ENCODE measurements around the gene KCNT1.

The KCNT1 gene

DNA sequence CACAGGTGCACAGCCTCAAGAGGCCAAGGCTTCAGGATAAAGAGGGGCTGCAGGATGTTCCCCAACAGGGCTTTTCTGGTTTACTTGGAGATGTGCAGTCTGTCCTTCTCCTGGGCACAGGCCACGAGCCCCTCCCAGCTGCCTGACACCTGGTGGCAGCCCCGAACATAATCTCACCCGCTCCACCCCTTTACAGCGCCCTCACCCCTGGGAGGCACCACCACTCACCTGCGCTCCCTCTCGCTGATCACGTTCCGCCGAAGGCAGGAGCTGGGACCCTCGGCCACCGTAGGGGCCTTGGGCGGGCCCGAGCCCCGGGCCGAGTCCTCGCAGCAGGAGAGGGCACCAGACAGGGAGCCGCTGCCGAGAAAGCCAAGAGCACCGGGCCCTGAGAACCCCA lies 3.2 kb upstream of the KCNT1 start:
- no peak for DNase-seq (ENCODE audit: low spot score)
- TF ChIP-seq, protein P1, sequence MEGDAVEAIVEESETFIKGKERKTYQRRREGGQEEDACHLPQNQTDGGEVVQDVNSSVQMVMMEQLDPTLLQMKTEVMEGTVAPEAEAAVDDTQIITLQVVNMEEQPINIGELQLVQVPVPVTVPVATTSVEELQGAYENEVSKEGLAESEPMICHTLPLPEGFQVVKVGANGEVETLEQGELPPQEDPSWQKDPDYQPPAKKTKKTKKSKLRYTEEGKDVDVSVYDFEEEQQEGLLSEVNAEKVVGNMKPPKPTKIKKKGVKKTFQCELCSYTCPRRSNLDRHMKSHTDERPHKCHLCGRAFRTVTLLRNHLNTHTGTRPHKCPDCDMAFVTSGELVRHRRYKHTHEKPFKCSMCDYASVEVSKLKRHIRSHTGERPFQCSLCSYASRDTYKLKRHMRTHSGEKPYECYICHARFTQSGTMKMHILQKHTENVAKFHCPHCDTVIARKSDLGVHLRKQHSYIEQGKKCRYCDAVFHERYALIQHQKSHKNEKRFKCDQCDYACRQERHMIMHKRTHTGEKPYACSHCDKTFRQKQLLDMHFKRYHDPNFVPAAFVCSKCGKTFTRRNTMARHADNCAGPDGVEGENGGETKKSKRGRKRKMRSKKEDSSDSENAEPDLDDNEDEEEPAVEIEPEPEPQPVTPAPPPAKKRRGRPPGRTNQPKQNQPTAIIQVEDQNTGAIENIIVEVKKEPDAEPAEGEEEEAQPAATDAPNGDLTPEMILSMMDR (IDR thresholded peaks at IDR 0.05; ENCODE audit: extremely low read depth, missing control alignments), result no peak

DNA sequence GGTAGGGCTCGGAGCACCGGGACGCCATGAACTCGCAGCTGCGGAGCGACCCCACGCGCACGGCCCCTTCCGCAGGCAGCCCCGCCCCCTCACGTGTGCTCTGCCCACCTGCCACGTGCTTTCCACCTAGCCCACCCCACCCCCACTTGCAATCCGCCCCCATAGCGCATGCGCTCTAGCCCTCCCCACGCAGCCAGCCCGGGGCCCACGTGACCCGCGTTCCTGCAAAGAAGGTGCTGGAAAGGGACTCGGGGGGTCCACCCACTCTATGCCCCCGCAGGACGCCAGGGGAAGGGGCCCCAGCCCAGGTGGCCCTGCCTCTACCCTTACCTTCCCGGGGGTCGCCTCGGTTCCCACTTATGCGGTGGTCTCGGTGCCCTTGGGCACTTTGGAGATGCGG lies 2.5 kb upstream of the KCNT1 start, which contains the start of gene SOHLH1:
SOHLH1 (minus strand) TSS at position 42 of the 400 bp plus-strand sequence; CDS start at position 28, 14 bp downstream.
- TF ChIP-seq, protein P1 (IDR thresholded peaks at IDR 0.05; ENCODE audit: extremely low read depth, missing control alignments), result no peak
- DNase-seq (ENCODE audit: low spot score), result no peak

DNA sequence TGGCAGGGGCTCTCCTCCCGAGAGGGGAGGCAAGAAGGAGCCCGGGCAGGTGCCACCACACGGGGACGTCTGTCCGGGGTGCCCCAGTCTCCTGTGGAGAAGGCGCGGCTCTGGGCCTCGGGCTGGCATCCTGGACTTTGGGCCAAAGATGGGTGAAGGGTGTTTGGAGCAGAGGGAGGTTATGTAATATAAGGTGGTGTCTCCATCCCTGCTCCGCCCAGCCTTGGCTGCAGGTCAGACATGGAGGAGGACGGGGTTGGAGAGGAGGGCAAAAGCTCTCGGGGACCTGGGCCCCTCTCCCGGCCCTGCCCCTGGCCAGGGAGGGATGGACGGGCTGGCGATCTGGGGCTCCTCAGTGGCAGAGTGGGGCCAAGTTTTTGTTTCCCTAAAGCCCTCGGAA lies 1.5 kb upstream of the KCNT1 start:
- DNase-seq (ENCODE audit: low spot score), result no peak
- TF ChIP-seq, protein P1 (IDR thresholded peaks at IDR 0.05; ENCODE audit: extremely low read depth, missing control alignments), result no peak

DNA sequence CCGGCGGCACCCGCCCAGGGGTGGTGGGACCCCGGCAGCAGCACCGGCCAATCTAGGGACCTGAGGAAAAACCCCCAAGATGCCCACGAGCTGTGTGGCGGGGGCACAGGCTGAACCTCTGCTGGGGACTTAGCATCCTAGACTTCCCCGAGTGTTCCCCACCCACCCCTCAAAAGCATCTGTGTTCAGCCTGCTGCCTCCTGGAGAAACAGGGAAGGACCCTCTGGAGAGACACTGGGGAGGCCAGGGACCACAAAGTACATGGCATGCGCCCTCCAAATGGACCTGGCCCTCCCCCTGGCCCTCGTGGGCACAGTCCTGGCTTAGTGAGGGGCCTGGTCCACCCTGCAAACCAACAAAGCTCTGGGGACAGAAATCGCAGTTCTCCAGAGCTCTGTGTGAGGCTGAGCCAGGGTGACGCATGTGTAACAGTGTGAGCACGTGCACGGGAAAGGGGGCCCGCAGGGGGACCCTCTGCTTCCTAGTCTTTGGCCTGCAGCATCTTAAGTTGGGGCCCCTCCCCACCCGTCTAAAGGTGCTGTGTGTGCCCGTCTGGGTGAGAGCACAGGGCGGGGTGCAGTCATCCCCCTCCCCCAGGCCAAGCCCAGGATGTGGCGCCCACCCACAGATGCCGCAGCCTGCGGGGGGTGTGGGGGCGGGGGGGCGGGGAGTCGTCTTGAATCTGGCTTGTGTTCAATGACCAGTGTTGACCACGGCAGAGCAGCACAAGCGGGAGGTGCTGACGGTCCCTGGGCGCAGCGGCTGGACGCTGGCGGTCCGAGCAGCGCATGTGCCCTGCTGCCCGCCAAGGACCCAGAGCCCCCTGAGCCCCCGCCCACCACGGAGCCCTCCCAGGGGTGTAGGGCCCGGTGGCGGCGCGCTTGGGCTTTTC lies 672 bp upstream of the KCNT1 start:
- DNase-seq (ENCODE audit: low spot score), result peak; percentile 58
- TF ChIP-seq, protein P1 (IDR thresholded peaks at IDR 0.05; ENCODE audit: extremely low read depth, missing control alignments), result no peak

DNA sequence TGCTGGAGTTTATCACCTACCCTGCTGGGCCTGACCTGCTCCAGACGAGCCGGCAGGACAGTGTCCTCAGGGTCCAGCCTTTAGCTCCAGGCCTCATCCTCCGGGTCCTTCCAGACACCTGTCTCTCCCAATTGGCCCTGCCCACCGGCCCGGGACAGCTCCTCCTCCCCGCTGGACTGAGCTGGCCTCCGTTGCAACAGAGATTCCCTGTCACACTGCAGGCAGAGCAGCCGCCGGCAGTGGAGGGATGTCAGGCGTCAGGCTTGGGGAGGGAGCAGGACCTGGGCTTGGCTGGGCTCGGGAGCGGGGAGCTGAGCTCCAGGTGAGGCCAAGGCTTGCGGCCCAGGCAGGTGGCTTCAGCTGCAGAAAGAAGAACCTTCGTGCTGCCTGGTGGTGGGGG lies 1.7 kb downstream of the KCNT1 start:
- DNase-seq (ENCODE audit: low spot score), result no peak

DNA sequence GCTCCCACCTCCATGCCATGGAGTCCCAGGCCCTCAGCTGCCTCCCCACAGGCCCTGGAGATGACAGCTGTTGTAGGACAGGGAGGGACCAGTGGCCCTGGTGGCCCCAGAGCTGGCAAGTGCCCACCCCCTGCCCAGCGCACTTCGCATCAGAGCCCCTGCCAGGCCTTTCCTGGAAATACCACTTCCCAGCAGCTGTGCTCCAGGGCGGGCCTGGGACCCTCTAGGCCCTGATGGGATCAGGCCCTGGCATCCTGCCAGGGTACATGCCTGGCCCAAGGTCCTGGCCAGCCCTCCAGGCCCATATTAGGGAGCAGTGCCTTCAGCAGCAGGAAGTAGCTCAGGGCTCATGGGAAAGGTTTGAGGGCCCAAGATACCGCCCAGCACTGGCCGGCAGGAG lies 2.5 kb downstream of the KCNT1 start:
- no peak for DNase-seq (ENCODE audit: low spot score)
- TF ChIP-seq, protein P1 (IDR thresholded peaks at IDR 0.05; ENCODE audit: extremely low read depth, missing control alignments), result no peak

More for the DNA sequence above, 1.7 kb downstream of the KCNT1 start:
- TF ChIP-seq, protein P1 (IDR thresholded peaks at IDR 0.05; ENCODE audit: extremely low read depth, missing control alignments), result no peak

DNA sequence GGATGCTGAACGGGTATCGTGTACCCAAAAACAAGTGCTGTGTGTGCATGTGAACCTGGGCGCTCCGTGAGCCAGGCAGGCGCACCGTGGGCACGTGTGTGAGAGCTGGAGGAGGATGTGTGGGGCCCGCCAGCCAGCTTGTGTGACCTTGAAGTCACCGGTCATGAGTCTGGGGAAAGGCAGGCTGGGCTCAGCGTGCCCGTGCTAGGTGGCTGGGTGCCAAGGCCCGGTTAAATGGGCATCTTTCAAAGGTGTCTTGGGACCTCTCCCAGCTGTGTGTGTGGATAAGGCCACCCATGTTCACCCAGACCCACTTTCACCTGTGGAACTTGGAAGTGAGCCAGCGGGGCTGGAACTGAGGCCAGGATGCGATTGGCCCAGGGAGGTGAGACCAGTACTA lies 3.4 kb downstream of the KCNT1 start:
- TF ChIP-seq, protein P1 (IDR thresholded peaks at IDR 0.05; ENCODE audit: extremely low read depth, missing control alignments), result no peak
- DNase-seq (ENCODE audit: low spot score), result no peak
